K562 (cell line): ENCODE data around the gene SLC44A1. TPM values are rescaled to one million over a fixed set of nuclear protein-coding genes. Genes with fewer than 3 reads are reported as not detected.
A peak's percentile ranks its signal among the peaks of the same experiment; 100 is the strongest.

ENCODE experiments used
- ATAC-seq: fragments of 200-7000 bp; cut with Tn5 transposase; 3 replicates; pipeline ENCODE4 v1.9.1; 2020; ENCODE audit warnings: moderate library complexity
- BruUV-seq: library from RNA; stranded (reverse); fragments of 400-500 nt; replicated peaks from 2 replicates; lab custom pipeline; 2021; lab: Mats Ljungman, UMichigan
- CTCF ChIA-PET: fragments of 300-600 bp; formaldehyde crosslinking; extraction: SDS; loops from one replicate; lab custom pipeline; 2021; ENCODE audit warnings: low intra/inter-chr PET ratio; lab: Yijun Ruan, JAX
- POLR2A ChIA-PET: fragments of 300-600, 350-650 bp; sonication (Branson Sonifier 250); formaldehyde crosslinking; extraction: SDS; loops from one replicate; lab custom pipeline; 2021; ENCODE audit warnings: antibody characterized with exemption, inconsistent platforms; lab: Yijun Ruan, JAX
- DNase-seq, 4 experiments: peaks; one replicate each; pipeline versions ENCODE4 v3.0.0 to v3.0.0-alpha.2; 2011 to 2018; ENCODE audit warnings: low spot score in 3 of 4, mixed read lengths in 3 of 4; ENCODE audit errors: extremely low read depth in 1 of 4
- FAIRE-seq: peaks from 2 replicates; lab custom pipeline; 2011; peaks lifted over from hg19 to GRCh38; lab: Jason Lieb, UNC
- H2AFZ ChIP-seq: 2 replicates; pipeline ENCODE4 v1.6.0; 2011; ENCODE audit warnings: low read depth, low read length, control low read depth, inconsistent platforms
- H3K27ac ChIP-seq: fragments of 200-600 bp; 3 replicates; pipeline ENCODE4 v1.8.0; 2011; ENCODE audit warnings: low read depth, mild to moderate bottlenecking, control low read depth, inconsistent platforms, low read length, moderate library complexity, mixed read lengths; ENCODE audit errors: extremely low read depth
- H3K27me3 ChIP-seq, 2 experiments: fragments of 300-600 bp in 1 of 2; 2 replicates in 1 of 2; 3 replicates in 1 of 2; pipeline versions ENCODE4 v1.6.0 to v1.8.0; 2011; ENCODE audit warnings: inconsistent platforms in 2 of 2, low read length in 2 of 2, mild to moderate bottlenecking in 1 of 2, mixed read lengths in 1 of 2, moderate library complexity in 1 of 2; ENCODE audit not compliant: control insufficient read depth in 2 of 2, insufficient read depth in 2 of 2
- H3K36me3 ChIP-seq: fragments of 300-600 bp; 3 replicates; pipeline ENCODE4 v1.8.0; 2011; ENCODE audit warnings: mild to moderate bottlenecking, low read length, inconsistent platforms; ENCODE audit not compliant: control insufficient read depth, insufficient read depth
- H3K4me1 ChIP-seq, 2 experiments: fragments of 200-600 bp in 1 of 2; replicated peaks in 1 of 2; 2 replicates in 1 of 2; 3 replicates in 1 of 2; pipeline versions ENCODE4 v1.5.1 to v1.8.0; 2011; ENCODE audit warnings: inconsistent platforms in 2 of 2, low read length in 2 of 2, mild to moderate bottlenecking in 1 of 2, mixed read lengths in 1 of 2, moderate library complexity in 1 of 2; ENCODE audit not compliant: control insufficient read depth in 2 of 2, insufficient read depth in 2 of 2
- H3K4me2 ChIP-seq: 2 replicates; pipeline ENCODE4 v1.6.1; 2011; ENCODE audit warnings: low read length, control low read depth, inconsistent platforms, mixed read lengths; ENCODE audit not compliant: insufficient read depth
- H3K4me3 ChIP-seq: fragments of 200-600 bp; sonication (generic), shearing (Covaris generic); 2 replicates; pipeline ENCODE4 v1.5.1; 2016; ENCODE audit warnings: control low read depth, inconsistent platforms
- H3K79me2 ChIP-seq: fragments of 200-600 bp; 3 replicates; pipeline ENCODE4 v1.8.0; 2011; ENCODE audit warnings: low read length, inconsistent platforms; ENCODE audit not compliant: control insufficient read depth, insufficient read depth
- H3K9ac ChIP-seq, 2 experiments: 2 replicates each; pipeline versions ENCODE4 v1.6.0 to v1.6.1; 2011; ENCODE audit warnings: low read depth in 2 of 2, low read length in 2 of 2, control low read depth in 1 of 2, inconsistent platforms in 1 of 2, mild to moderate bottlenecking in 1 of 2, mixed read lengths in 1 of 2; ENCODE audit not compliant: insufficient read depth in 1 of 2
- H3K9me1 ChIP-seq: one replicate; pipeline ENCODE4 v1.6.0; 2011; ENCODE audit warnings: inconsistent platforms, mild to moderate bottlenecking, low read length, moderate library complexity; ENCODE audit not compliant: control insufficient read depth, insufficient read depth
- H3K9me3 ChIP-seq: replicated peaks from 2 replicates; pipeline ENCODE4 v1.5.1; 2011; ENCODE audit warnings: low read depth, low read length, inconsistent platforms; ENCODE audit not compliant: control insufficient read depth, insufficient read depth
- H4K20me1 ChIP-seq: replicated peaks from 2 replicates; pipeline ENCODE4 v1.6.1; 2011; ENCODE audit warnings: low read length, inconsistent platforms, mixed read lengths; ENCODE audit not compliant: control insufficient read depth, insufficient read depth
- ERF ChIP-seq: fragments of 450-650 bp; formaldehyde crosslinking; IDR thresholded peaks from 2 replicates; pipeline ENCODE4 v1.4.0; 2020; ENCODE audit warnings: mild to moderate bottlenecking, mixed read lengths
- SMAD1 ChIP-seq: fragments of 150-350 bp; IDR thresholded peaks from 2 replicates; pipeline ENCODE4 v1.6.1; 2014; ENCODE audit warnings: low read length, low read depth; ENCODE audit not compliant: partially characterized antibody
- SNAPC5 ChIP-seq: fragments of 250-450 bp; sonication (Bioruptor Pico); IDR thresholded peaks from 2 replicates; pipeline ENCODE4 v1.8.0; 2021; ENCODE audit warnings: moderate library complexity, mild to moderate bottlenecking, inconsistent platforms
- SRSF3 ChIP-seq: fragments of 200-400 bp; formaldehyde crosslinking; IDR thresholded peaks from 2 replicates; pipeline ENCODE4 v1.6.1; 2016; ENCODE audit warnings: mild to moderate bottlenecking, low read length, moderate library complexity; ENCODE audit not compliant: insufficient read depth
- SRSF9 ChIP-seq: fragments of 200-400 bp; formaldehyde crosslinking; IDR thresholded peaks from 2 replicates; pipeline ENCODE4 v1.6.1; 2017; ENCODE audit warnings: low read depth, low read length, borderline replicate concordance
- ZBTB7A ChIP-seq: IDR thresholded peaks from 2 replicates; pipeline ENCODE4 v1.6.1; 2011; ENCODE audit warnings: low read depth, mild to moderate bottlenecking, low read length, moderate library complexity, borderline replicate concordance; ENCODE audit not compliant: control insufficient read depth
- WGBS: fragments of 100-300 bp; shearing (Covaris generic); methylation state at CpG from one replicate; pipeline ENCODE4 v1.1.6; 2016; ENCODE audit warnings: low coverage, mixed read lengths; ENCODE audit not compliant: insufficient coverage; ENCODE audit errors: missing lambda C conversion rate; 5-methylcytosine and 5-hydroxymethylcytosine counted together
- in situ Hi-C: fragments of 300-500 bp; cut with MboI; formaldehyde crosslinking; loops from 4 replicates; pipeline ENCODE4 v1.15.0; 2018; ENCODE audit warnings: inconsistent platforms, mixed read lengths
- intact Hi-C: fragments of 100-400 bp; cut with micrococcal nuclease; formaldehyde crosslinking; loops from 2 replicates; pipeline ENCODE4 v1.14.2; 2022
- polyA plus RNA-seq, 8 experiments: library from polyadenylated mRNA; depleted of rRNA in 4 of 8; stranded (reverse) in 5 of 8; unstranded in 3 of 8; fragments of >200 nt; fragmentation: Nextera tagmentation in 2 of 8; fragmentation: Illumina TruSeq in 1 of 8; extraction: Ambion mirVana in 2 of 8; extraction: Trizol in 1 of 8; gene quantifications; 2 replicates each; pipeline versions ENCODE4 v1.2.1 to v1.2.3, GENCODE V29; 2011 to 2014; ENCODE audit warnings: inconsistent platforms in 1 of 8, missing spikeins in 1 of 8
- total RNA-seq, 7 experiments: library from RNA; depleted of rRNA in 6 of 7; stranded (reverse); fragments of >200 nt in 6 of 7; fragmentation: Illumina TruSeq in 2 of 7; extraction: Trizol in 2 of 7; gene quantifications; 2 replicates each; pipeline versions ENCODE4 v1.2.1 to v1.2.3, GENCODE V29; 2011 to 2021; ENCODE audit warnings: low replicate concordance in 1 of 7

The SLC44A1 gene
- total and polyA plus RNA-seq, 9 of the 15 experiments (the other 6 are each of a cell fraction or from before 2014, with no cell fraction given): 0.11 to 0.59 (median 0.30) TPM

GRCh38 chr9:105245029-105245890 lies 809 bp downstream of the SLC44A1 start:
- no peaks in the 10 kb centered on the region for H4K20me1 ChIP-seq
- H3K4me2 ChIP-seq: peak overlapping the region; percentile 72; the same call in 1 of the 2 replicates
- DNase-seq (peak in 1 of 4 experiments; percentile 8), FAIRE-seq (no peak), ATAC-seq (no peak)
- no peaks in the 10 kb centered on the region for H3K79me2 ChIP-seq
- H3K9me1 ChIP-seq: no peaks in the 10 kb centered on the region
- 26% methylated on average over 33 of the region's 57 CpGs for WGBS
- no peaks in the 10 kb centered on the region for H3K9me3 ChIP-seq
- no peak overlapping the region for H3K27ac ChIP-seq
- TF ChIP-seq SRSF9 (no peak), SRSF3 (no peak), SMAD1 (no peak), ZBTB7A (peak; percentile 10; the same call in 1 of the 2 replicates), SNAPC5 (CRISPR knock-in tag) (no peak), ERF (CRISPR knock-in tag) (no peak)
- H2AFZ ChIP-seq: peak overlapping the region; percentile 60
- H3K27me3 ChIP-seq: peaks cover 13% of the 10 kb centered on the region in 2 experiments; a peak in 4 of 5 replicates
- in situ Hi-C loops (no loop called here), intact Hi-C loops (loop anchor here (10.0 kb wide), 1 partner anchor 450 kb away; no protein-coding TSS in a partner anchor)
- BruUV-seq: no TSS peak
- H3K4me3 ChIP-seq: peak overlapping the region; percentile 46
- CTCF ChIA-PET: no interaction called here
- peak overlapping the region in 1 of 2 experiments; percentile 83; a peak in 2 of 4 replicates for H3K9ac ChIP-seq
- no peaks in the 10 kb centered on the region for H3K36me3 ChIP-seq
- POLR2A ChIA-PET: interaction anchor here (0.6 kb wide), 1 partner anchor 11 kb away, joined by 3 read pairs; no protein-coding TSS in a partner anchor
- H3K4me1 ChIP-seq: peaks cover 6 to 16% of the 10 kb centered on the region in 2 experiments; a peak in 4 of 5 replicates
